Measurements from ENCODE around the gene SNCG.

Gene SNCG

GRCh38 chr10:86963341-86963919 lies 5.0 kb downstream of the SNCG start:
- TF ChIP-seq, protein P1, sequence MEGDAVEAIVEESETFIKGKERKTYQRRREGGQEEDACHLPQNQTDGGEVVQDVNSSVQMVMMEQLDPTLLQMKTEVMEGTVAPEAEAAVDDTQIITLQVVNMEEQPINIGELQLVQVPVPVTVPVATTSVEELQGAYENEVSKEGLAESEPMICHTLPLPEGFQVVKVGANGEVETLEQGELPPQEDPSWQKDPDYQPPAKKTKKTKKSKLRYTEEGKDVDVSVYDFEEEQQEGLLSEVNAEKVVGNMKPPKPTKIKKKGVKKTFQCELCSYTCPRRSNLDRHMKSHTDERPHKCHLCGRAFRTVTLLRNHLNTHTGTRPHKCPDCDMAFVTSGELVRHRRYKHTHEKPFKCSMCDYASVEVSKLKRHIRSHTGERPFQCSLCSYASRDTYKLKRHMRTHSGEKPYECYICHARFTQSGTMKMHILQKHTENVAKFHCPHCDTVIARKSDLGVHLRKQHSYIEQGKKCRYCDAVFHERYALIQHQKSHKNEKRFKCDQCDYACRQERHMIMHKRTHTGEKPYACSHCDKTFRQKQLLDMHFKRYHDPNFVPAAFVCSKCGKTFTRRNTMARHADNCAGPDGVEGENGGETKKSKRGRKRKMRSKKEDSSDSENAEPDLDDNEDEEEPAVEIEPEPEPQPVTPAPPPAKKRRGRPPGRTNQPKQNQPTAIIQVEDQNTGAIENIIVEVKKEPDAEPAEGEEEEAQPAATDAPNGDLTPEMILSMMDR (IDR thresholded peaks at IDR 0.05; ENCODE audit: low read depth, low read length), result no peak
- no peak for DNase-seq (ENCODE audit: extremely low read depth, low read depth)

GRCh38 chr10:86964061-86964846 lies 5.9 kb downstream of the SNCG start:
- DNase-seq (ENCODE audit: extremely low read depth, low read depth), result no peak
- TF ChIP-seq, protein P1 (IDR thresholded peaks at IDR 0.05; ENCODE audit: low read depth, low read length), result no peak

DNA sequence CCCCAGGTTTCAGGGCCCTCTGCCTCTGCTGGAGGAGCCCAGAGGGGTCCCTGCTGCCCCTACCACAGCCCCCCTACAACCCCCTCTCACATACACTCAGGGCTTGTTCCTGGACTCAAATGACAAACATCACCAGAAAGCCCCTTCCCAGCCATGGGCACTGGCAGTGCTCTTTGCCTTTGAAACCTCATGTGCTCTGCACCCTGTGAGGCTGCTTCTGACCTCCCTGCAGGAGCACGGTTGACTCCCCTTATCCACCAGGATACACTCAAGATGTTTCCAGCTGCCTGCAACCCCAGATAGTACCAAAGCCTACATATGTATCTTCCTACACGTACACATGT lies 6.4 kb downstream of the SNCG start:
- TF ChIP-seq, protein P1 (IDR thresholded peaks at IDR 0.05; ENCODE audit: low read depth, low read length), result no peak
- no peak for DNase-seq (ENCODE audit: extremely low read depth, low read depth)

DNA sequence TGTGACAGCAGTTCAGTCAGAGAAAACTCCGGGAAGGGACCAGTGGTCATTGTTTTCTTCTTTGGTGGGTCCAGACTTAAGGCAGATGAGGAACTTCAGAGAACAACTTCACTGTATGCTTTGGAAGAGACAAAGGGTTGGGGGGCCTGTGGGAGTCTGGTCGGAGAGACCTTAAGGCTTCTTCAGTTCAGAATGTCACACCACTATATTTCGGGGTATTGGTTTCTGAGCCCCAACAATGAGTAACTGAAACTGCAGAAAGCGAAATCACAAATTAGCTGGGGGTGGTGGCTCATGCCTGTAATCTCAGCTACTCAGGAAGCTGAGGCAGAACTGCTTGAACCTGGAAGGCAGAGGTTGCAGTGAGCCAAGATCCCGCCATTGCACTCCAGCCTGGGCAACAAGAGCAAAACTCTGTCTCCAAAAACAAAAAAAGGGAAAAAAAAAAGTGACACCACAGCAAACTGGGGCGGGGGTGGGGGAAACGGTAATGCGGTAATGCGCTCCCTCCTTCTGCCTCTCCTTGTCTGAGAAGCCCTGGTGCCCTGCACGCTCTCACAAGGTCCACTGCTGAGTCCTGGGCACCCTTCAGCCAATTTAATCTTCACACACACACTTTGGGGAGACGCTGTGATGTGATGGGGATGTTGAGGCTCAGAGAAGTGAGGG lies 7.7 kb downstream of the SNCG start:
- TF ChIP-seq, protein P1 (IDR thresholded peaks at IDR 0.05; ENCODE audit: low read depth, low read length), result no peak
- DNase-seq (ENCODE audit: extremely low read depth, low read depth), result no peak

DNA sequence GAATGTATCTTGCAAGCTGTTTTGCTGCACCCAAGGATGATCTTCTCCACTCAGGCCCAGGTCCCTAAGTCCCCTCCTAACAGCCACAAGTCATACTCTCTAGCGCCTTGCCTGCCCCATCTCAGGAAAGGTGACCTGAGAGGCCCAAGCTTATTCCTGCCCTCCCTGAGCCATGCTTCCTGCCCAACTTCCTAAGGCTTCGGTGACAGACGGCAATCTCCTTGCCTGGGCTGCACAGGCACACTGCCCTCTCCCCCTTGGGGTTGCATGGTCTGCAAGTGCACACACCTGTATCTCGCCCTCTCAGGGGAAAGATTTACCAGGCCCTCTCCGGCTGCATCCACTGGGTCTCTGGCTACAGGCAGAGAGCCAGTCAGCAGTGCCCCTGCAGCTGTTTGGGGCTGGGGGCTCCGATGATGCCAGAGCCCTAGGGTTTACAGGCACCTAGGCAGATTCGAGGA lies 9.1 kb downstream of the SNCG start:
- TF ChIP-seq, protein P1 (IDR thresholded peaks at IDR 0.05; ENCODE audit: low read depth, low read length), result no peak
- DNase-seq (ENCODE audit: extremely low read depth, low read depth), result no peak

DNA sequence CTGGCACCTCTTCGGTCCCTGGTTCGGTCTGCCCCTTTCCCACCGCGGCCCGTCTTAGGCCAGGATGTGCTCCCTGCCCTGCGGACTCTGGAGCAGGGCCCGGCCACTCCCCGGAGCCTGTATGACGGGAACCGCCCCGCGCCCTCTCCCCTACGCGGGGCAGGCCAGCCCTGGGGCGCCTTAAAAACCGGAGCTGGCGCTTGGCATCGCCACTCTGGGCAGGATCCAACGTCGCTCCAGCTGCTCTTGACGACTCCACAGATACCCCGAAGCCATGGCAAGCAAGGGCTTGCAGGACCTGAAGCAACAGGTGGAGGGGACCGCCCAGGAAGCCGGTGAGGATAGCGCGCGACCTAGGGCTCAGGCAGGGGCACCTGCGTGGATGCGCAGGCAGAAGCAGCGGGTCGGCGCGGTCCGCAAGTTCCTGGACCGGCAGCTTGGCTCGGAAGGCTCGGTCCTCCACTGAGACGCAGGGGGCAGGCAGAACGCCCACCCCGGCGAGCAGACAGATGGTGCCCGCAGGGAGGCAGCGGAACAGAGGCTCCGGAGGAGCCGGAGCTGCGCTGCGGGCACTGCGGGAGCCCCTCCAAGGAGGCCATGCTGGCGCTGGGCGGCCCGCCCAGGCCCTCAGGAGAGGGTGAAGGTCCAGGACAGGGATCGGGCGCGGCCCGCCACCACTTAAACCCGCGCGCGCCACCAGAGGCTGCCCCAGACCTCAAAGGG lies 10.0 kb downstream of the SNCG start, which contains the start of gene ADIRF:
ADIRF (plus strand) TSS at position 212 of the 723 bp plus-strand sequence; CDS start at position 275, 63 bp downstream.
- DNase-seq (ENCODE audit: extremely low read depth, low read depth), result no peak
- TF ChIP-seq, protein P1 (IDR thresholded peaks at IDR 0.05; ENCODE audit: low read depth, low read length), result no peak
